D721Med (cell line): Measurements from ENCODE around the gene RIC3.

Experiments used
- DNase-seq: peaks from one replicate; pipeline ENCODE4 v3.0.0; 2011; ENCODE audit warnings: low spot score; ENCODE audit not compliant: insufficient read length
- FAIRE-seq: peaks from 2 replicates; lab custom pipeline; 2011; peaks lifted over from hg19 to GRCh38; lab: Jason Lieb, UNC
- TF ChIP-seq, protein P1 (sequence below): IDR thresholded peaks from 2 replicates; pipeline ENCODE4 v1.5.1; 2012; ENCODE audit warnings: mild to moderate bottlenecking, control low read depth; ENCODE audit not compliant: insufficient read depth; ENCODE audit errors: missing control alignments

RIC3 gene

DNA sequence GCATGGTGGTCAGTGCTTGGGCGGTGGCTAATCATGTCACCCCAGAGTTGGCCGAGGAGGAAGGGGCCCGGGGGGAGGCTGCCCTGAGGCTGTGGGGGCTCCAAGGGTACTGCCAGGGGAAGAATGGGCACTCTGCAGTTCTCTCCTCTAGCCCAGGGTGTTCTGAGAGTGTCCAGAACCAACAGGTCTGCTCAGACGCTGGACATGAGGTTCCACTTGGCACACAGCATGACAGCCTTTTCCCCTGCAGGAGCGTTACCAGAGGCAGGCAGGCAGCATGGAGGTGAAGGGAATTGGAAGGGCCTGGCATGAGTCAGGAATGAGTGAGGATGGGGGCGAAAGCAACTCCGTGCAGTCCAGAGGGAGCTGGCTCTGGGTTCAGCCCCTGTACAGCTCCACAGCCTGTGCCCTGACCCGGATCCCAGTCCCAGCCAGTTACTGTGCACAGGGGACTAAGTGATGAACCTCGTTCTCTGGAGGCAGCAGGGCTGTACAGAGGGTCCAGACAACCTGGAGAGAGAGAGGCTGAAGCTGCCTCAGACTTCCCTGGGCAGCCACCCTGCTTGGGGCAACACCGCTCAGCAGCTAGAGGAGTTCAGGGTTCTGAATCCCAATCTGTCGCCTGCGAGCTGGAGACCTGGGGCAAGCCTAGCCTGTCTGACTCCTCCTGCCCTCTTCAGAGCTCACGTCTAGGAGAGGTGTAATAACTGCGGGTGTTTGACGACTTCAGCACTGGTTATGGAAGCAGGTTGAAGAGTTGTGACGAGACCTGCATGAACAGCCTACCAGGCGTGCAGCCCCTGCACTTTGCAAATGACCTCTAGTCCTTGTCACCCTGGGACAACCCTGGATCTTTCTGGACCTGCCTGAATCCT lies 102.6 kb downstream of the RIC3 start:
- DNase-seq (no peak), FAIRE-seq (no peak)

DNA sequence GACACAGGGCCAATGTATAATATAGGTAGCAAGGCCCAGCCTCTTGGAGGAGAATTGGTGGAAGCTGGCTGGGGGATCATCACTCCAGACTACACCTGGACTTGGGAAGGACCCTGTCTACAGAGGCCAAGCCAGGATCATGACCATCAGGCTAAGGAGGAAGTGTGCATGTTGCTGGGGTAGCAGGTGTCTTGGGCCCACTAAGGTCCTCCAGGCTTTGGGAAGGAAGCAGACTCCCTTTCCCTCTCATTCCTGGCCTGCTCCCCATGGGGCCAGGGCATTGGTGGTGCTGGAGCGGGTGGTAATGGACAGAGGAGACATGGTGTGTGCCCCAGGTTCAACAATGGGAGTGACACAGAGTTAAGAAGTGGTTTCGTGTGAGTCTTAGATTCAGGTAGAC lies 103.8 kb downstream of the RIC3 start:
- FAIRE-seq = no peak

More for the DNA sequence above, 102.6 kb downstream of the RIC3 start:
- TF ChIP-seq, protein P1, sequence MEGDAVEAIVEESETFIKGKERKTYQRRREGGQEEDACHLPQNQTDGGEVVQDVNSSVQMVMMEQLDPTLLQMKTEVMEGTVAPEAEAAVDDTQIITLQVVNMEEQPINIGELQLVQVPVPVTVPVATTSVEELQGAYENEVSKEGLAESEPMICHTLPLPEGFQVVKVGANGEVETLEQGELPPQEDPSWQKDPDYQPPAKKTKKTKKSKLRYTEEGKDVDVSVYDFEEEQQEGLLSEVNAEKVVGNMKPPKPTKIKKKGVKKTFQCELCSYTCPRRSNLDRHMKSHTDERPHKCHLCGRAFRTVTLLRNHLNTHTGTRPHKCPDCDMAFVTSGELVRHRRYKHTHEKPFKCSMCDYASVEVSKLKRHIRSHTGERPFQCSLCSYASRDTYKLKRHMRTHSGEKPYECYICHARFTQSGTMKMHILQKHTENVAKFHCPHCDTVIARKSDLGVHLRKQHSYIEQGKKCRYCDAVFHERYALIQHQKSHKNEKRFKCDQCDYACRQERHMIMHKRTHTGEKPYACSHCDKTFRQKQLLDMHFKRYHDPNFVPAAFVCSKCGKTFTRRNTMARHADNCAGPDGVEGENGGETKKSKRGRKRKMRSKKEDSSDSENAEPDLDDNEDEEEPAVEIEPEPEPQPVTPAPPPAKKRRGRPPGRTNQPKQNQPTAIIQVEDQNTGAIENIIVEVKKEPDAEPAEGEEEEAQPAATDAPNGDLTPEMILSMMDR = no peak

DNA sequence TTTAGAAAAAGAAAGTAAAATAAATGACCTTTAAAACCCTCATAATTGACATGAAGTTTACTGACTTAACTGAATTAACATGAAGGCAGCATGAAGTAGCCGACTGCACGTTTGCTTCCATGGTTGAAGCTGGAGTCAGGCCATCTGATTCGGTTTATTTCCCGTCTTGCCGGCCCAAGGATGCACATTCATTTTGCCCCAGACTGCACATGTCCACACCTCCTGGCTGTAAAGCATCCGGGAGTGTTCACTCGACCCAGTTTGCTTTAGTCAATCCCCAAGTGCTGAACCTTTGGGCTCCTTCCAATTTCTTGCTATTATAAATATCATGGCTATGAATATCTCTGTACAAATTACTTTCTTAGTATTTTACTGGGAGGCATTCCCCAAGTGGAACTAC lies 105.5 kb downstream of the RIC3 start:
- no peak for FAIRE-seq
- DNase-seq = no peak
- TF ChIP-seq, protein P1 = no peak

More for the DNA sequence above, 103.8 kb downstream of the RIC3 start:
- DNase-seq = no peak
- TF ChIP-seq, protein P1 = no peak

GRCh38 chr11:8062781-8063257 lies 106.0 kb downstream of the RIC3 start:
- DNase-seq (no peak), FAIRE-seq (no peak)
- TF ChIP-seq, protein P1 = no peak

- TF ChIP-seq, protein P1 = no peak
Observed at GRCh38 chr11:8061555-8062428, 107.0 kb downstream of the RIC3 start.

GRCh38 chr11:8060801-8061554 lies 107.8 kb downstream of the RIC3 start:
- no peak for FAIRE-seq
- DNase-seq = no peak
- TF ChIP-seq, protein P1 = no peak

More at GRCh38 chr11:8061555-8062428, 107.0 kb downstream of the RIC3 start:
- DNase-seq = no peak
- no peak for FAIRE-seq
